Measurements from ENCODE around the gene TRMT61A.

Gene TRMT61A

GRCh38 chr14:103538291-103539055, 9.5 kb downstream of the TRMT61A start:
- H3K27ac ChIP-seq = no peak overlapping the region
- TF ChIP-seq ZFX (IDR thresholded peaks at IDR 0.05) (no peak), CTCF (conservative IDR thresholded peaks at IDR 0.05) (no peak)

DNA sequence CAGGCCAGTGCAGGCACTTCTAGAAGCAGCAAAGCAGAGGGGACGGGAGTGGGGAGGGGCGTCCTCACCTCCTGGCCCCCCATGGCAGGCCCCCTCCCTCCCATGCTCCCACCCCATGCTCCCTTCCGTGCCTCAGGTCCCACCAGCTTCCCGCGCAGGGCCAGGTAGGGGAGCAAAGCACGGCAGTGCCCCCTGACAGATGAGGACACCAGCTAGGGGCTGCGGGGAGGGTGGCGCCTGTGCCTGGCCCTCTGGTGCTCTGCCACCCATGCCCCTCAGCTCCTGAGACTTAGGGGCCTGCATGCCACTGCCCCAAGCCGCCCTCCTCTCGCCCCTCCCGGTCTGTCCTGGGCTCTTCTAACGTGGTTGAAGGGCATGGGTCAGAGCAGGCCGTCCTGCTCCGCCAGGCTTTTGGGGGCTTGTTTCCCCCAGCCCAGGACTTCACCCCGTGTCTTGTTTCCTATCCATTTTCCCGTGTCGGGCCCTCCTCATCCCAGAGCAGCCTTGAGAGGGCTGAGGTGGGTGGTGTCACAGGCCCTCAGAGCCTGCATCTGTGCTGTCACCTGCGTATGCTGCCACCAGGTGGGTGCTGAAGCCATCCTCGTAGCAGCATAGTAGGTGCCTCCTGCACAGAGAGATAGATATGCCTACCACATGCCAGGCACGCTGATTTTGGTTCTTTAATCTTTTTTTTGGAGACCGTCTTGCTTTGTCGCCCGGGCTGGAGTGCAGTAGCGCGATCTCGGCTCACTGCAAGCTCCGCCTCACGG, 10.2 kb downstream of the TRMT61A start:
- TF ChIP-seq CTCF (conservative IDR thresholded peaks at IDR 0.05) = no peak
- TF ChIP-seq ZFX (IDR thresholded peaks at IDR 0.05) = no peak

GRCh38 chr14:103540821-103541708, 12.1 kb downstream of the TRMT61A start:
- H3K27ac ChIP-seq = no peak overlapping the region
- TF ChIP-seq CTCF (conservative IDR thresholded peaks at IDR 0.05) (no peak), ZFX (IDR thresholded peaks at IDR 0.05) (no peak)

More for the DNA sequence above, 10.2 kb downstream of the TRMT61A start:
- no peak overlapping the region for H3K27ac ChIP-seq

GRCh38 chr14:103541709-103542604, 13.0 kb downstream of the TRMT61A start:
- TF ChIP-seq CTCF (conservative IDR thresholded peaks at IDR 0.05) (no peak), ZFX (IDR thresholded peaks at IDR 0.05) (no peak)
- H3K27ac ChIP-seq = no peak overlapping the region

DNA sequence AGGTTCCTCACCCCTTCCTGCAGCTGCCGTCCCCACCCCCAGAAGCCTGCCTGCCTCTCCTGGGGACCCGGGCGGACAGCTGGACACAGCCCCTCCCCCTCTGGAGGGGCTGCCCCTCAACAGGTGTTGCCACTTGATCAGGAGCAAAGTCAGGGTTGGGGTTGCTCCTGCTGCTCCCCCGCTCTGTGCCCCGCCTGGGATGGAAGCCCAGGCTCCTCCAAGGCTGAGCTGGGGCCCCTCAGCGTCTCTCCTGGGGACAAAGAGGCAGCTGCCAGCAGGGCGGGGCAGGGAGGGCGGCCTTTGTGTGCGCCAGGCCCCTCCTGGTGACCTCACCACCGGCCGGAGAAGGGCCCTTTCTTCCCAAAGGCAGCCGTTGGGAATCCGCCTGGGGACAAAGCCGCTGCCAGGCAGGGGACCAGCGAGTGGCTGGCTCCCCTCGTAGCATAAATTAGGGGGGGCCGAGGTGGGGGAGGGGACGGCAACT, 13.7 kb downstream of the TRMT61A start:
- peak overlapping the region; percentile 58; the same call in 1 of the 2 replicates for H3K27ac ChIP-seq
- TF ChIP-seq ZFX (IDR thresholded peaks at IDR 0.05) (no peak), CTCF (conservative IDR thresholded peaks at IDR 0.05) (no peak)

DNA sequence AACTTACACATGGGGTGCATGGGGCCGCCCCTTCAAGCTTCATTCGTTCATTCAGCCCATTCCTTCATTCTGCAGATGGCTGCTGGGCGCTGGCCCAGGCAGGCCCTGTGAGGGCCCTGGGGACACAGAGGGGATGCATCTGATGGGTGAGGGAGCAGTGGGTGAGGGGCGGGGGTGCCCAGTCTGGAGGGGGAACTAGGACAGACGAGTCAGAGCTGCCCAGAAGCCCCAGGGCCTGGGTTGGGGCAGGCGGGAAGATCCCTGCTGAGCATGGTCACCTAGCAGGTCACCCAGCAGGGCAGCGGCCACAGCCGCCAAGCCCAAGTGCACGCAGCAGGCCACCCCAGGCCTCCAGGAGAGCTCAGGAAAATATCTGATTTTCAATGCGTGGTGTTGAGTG, 14.1 kb downstream of the TRMT61A start:
- TF ChIP-seq CTCF (conservative IDR thresholded peaks at IDR 0.05) (no peak), ZFX (IDR thresholded peaks at IDR 0.05) (no peak)
- peak overlapping the region; percentile 58 for H3K27ac ChIP-seq

Measured in C4-2B (cell line).